IPS-15b (cell line): ENCODE measurements around the gene WNK2.

Source experiments
- H3K27me3 ChIP-seq: one replicate; pipeline ENCODE4 v1.6.1; 2013; ENCODE audit warnings: low read length; ENCODE audit not compliant: control insufficient read depth, insufficient read depth
- H3K36me3 ChIP-seq: one replicate; pipeline ENCODE4 v1.6.1; 2013; ENCODE audit warnings: low read length; ENCODE audit not compliant: control insufficient read depth, insufficient read depth
- H3K4me1 ChIP-seq: one replicate; pipeline ENCODE4 v1.6.1; 2013; ENCODE audit warnings: mild to moderate bottlenecking, low read length; ENCODE audit not compliant: control insufficient read depth, insufficient read depth
- H3K4me3 ChIP-seq: one replicate; pipeline ENCODE4 v1.5.1; 2013; ENCODE audit warnings: low read depth, low read length
- H3K9ac ChIP-seq: one replicate; pipeline ENCODE4 v1.6.1; 2013; ENCODE audit warnings: low read depth, mild to moderate bottlenecking, low read length
- H3K9me3 ChIP-seq: one replicate; pipeline ENCODE4 v1.6.1; 2013; ENCODE audit warnings: mild to moderate bottlenecking, low read length; ENCODE audit not compliant: control insufficient read depth, insufficient read depth

WNK2 gene

DNA sequence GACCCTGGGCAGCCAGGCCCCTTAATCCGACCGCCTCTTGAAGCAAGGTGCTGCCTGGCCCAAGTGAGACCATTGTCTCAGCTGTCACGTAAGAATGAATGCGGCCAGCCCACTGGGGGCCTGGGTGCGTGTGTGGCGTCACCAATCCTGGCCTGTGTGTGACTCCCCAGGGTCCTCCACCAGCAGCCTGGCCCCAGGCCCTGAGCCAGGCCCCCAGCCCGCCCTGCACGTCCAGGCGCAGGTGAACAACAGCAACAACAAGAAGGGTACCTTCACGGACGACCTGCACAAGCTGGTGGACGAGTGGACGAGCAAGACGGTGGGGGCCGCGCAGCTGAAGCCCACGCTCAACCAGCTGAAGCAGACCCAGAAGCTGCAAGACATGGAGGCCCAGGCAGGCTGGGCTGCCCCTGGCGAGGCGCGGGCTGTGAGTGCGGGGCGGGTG is 124.2 kb downstream of the WNK2 start:
- Histone ChIP-seq H3K36me3 (peaks cover under 1% of the 10 kb centered on the region), H3K4me1 (peaks cover 2% of the 10 kb centered on the region)

DNA sequence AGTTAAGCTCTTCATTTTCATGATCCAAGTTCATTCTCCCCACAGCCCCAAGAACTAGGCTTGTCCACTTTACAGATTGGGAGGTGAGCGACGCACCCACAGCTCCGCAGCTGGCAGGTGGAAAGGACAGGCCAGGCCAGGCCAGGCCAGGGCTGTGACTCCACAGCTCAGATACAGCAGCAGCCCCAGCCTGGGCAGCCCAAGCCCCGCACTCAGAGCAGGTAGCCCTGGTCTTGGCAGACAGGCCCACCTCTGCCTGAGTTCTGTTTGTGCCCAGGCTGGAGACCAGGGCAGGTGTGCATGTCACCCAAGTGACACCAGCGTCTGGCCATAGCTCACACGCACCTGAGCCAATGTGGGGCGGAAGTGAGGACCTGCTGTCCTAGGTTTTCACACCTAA is 124.7 kb downstream of the WNK2 start:
- H3K9ac ChIP-seq: no peak overlapping the region
- H3K4me1 ChIP-seq: peaks cover 2% of the 10 kb centered on the region
- H3K27me3 ChIP-seq: no peaks in the 10 kb centered on the region
- no peaks in the 10 kb centered on the region for H3K36me3 ChIP-seq
- no peaks in the 10 kb centered on the region for H3K9me3 ChIP-seq
- no peak overlapping the region for H3K4me3 ChIP-seq

More for the DNA sequence above, 124.2 kb downstream of the WNK2 start:
- H3K9me3 ChIP-seq: no peaks in the 10 kb centered on the region
- H3K9ac ChIP-seq: no peak overlapping the region
- no peaks in the 10 kb centered on the region for H3K27me3 ChIP-seq
- H3K4me3 ChIP-seq: no peak overlapping the region

DNA sequence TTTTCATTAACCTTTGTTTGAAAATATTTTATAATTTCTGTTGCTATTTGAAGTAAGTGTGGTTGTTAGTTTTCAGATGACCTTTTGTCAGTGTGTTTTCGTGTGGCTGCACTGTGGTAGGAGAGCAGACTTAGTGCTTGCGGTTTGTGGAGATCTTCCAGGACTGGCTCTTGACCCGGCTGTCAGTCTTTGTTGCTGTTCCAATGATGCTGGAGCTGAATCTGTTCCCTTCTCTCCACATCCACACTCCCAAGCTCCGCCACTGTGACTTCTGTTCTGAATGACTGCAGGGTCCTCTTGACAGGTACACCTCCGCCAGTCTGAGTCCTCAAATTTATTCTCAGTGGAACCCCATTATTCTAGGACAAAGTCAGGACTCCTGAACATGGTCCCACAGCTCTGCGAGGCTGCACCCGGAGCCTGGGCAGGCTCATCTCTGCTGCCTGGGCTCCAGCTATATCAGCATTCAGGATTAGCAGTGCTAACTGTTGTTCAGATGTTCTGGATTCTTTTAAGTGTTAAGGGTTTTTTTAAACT is 126.0 kb downstream of the WNK2 start:
- Histone ChIP-seq H3K9me3 (no peaks in the 10 kb centered on the region), H3K36me3 (no peaks in the 10 kb centered on the region), H3K27me3 (no peaks in the 10 kb centered on the region), H3K9ac (no peak overlapping the region), H3K4me1 (peaks cover 2% of the 10 kb centered on the region), H3K4me3 (no peak overlapping the region)

DNA sequence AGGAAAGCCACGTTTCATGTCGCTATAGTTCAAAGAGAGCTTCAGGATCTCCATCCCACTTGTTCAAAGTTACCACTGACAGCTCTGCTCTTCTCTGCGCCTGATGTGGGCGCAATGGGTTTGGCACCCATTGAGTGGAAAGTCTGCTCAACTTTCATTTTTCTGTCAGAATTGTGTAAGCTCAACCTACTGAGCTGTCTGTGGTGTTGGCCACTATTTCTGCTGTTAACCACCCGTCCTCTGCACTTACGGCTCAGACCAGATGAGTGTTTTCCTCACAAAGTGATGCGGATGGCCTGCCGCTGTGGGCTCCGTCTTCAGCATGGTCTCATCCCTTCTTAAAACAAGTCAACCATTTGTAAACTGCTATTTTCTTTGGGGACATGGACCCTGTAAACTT is 131.2 kb downstream of the WNK2 start:
- H3K9me3 ChIP-seq: peaks cover 3% of the 10 kb centered on the region
- H3K4me3 ChIP-seq: no peak overlapping the region
- H3K27me3 ChIP-seq: no peaks in the 10 kb centered on the region
- H3K9ac ChIP-seq: no peak overlapping the region
- H3K4me1 ChIP-seq: no peaks in the 10 kb centered on the region
- peaks cover 24% of the 10 kb centered on the region for H3K36me3 ChIP-seq

DNA sequence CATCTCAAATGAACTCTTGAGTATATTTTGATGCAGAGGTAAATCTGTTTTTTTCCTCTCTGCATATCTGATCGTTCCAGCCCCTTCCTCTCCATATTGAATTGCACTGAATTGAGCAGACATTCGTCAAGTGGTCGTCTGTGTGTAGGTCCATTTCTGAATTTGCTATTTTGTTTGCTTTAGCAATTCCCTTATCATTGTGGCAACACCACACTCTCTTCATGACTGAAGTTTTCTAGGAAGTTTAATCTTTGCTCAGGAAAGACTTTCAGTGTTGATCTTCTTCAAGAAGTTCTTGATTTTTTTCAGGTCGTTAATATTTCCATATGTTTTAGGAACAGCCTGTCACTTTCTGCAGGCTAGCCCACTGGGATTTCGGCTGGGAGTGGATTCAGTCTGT is 132.0 kb downstream of the WNK2 start:
- Histone ChIP-seq H3K9me3 (peaks cover 3% of the 10 kb centered on the region), H3K4me3 (no peak overlapping the region), H3K27me3 (no peaks in the 10 kb centered on the region), H3K9ac (no peak overlapping the region), H3K36me3 (peaks cover 24% of the 10 kb centered on the region), H3K4me1 (no peaks in the 10 kb centered on the region)

DNA sequence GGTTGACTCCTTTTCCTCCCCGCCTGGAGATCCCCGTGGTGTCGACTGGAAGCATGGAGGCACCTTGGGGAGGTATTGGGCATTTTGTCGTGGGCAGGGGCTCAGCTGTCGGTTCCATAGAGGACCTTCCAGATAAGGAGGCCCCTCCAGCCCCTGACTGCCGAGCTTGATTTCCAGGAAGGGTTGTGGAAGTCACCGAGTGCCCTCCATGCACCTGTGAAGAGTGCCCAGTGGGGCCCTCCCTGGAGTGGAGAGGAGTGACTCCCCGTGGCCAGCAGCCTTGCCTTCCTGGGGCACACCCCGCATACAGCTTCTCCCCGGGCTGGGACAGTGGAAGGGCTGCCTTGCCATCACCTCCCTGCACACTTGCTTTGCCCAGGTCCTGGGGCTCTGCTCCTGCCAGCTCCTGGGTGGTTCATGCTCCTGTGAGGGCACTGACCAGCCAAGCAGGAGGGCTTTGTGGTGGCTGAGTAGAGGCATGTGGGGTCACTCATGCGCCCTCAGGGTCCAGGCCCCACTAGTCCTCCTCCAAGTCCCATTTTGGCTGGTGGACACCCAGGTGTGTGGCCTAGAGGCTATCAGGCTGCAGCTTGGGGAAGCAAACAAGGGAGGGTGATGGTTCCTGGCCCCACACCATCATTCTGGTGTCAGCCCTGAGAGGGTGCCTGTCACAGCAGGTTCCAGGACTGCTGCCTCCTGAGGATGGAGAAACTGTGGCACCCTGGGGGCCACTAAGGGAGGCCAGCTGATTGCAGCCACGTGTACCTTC is 133.0 kb downstream of the WNK2 start:
- no peak overlapping the region for H3K4me3 ChIP-seq
- H3K4me1 ChIP-seq: no peaks in the 10 kb centered on the region
- H3K9ac ChIP-seq: no peak overlapping the region
- peaks cover 3% of the 10 kb centered on the region for H3K9me3 ChIP-seq
- H3K27me3 ChIP-seq: no peaks in the 10 kb centered on the region
- peaks cover 25% of the 10 kb centered on the region for H3K36me3 ChIP-seq

DNA sequence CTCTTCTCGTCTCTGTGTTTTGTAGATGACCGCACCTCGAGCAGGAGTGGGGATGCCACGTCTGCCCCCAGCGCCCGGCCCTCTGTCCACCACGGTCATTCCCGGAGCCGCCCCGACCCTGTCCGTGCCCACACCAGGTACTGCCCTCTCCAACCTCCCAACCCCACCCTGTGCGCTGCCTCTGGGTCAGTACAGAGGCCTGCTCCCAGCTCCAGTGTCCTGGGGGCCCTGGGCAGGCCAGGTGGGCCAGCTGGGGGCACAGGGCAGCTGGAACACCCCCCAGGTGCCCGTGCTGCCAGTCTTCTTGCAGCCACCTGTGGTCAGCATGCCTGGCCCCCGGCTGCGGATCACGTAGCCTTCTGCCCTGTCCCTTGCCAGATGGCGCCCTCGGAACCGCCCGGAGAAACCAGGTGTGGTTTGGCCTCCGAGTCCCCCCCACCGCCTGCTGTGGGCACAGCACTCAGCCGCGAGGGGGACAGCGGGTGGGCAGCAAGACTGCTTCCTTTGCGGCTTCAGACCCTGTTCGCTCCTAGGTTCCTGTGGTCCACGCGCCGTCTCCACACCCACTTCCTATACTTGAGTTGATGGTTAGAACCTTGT is 133.7 kb downstream of the WNK2 start:
- no peak overlapping the region for H3K9ac ChIP-seq
- H3K4me1 ChIP-seq: no peaks in the 10 kb centered on the region
- no peaks in the 10 kb centered on the region for H3K27me3 ChIP-seq
- peaks cover 25% of the 10 kb centered on the region for H3K36me3 ChIP-seq
- H3K9me3 ChIP-seq: peaks cover 3% of the 10 kb centered on the region
- H3K4me3 ChIP-seq: no peak overlapping the region

DNA sequence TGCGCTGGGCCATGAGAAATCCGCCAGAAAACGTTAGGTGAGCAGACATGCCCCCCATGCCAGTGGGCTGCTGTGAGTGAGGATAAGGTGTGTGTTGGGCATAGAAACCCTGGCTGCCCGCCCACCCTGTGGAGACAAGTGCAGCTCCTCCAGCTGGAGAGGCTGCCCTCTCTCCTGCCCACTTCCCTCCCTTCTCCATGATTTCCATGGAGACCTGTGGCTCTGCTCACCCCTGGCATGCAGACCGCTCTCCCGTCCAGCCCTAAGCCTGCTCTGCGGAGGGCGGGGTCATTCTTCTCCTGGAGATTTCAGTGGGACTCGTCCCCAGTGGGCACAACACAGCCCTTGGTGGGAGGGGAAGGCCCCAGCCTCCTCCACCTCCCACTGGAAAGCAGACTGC is 134.5 kb downstream of the WNK2 start:
- no peak overlapping the region for H3K9ac ChIP-seq
- H3K4me3 ChIP-seq: no peak overlapping the region
- no peaks in the 10 kb centered on the region for H3K4me1 ChIP-seq
- peaks cover 25% of the 10 kb centered on the region for H3K36me3 ChIP-seq
- H3K27me3 ChIP-seq: no peaks in the 10 kb centered on the region
- peaks cover 3% of the 10 kb centered on the region for H3K9me3 ChIP-seq

DNA sequence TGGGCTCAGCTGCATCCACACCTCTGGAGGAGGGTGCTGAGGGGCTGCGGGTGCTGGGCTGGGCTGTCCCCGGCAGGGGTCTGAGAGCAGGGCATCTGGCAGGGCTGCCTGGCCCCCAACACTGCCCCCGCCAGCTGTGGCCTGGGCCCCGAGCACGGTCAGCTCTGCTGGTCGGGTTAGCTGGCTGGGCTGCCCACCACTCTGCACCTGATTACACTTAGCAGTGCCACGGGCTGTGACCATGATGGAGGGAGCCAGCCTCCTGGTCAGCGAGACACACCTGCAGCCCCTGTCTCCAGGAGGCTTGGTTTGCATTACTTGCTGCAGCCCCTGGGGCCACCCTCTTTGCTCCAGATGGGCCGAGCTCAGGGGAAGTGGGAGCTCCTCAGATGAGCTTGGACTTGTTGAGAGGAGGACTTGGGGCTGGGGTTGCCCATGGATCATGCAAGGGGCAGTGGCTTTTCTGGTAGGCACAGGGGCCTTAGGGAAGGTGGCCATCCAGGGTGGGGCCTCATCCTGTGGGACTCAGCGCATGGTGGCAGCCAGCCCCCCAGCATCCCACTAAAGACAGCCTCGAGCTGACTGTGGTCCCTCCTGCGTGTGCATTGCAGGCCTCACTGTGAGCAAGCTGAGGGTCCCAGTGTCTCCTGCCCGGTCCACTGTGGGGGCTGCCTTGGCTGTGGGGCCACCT is 135.5 kb downstream of the WNK2 start:
- H3K4me1 ChIP-seq: no peaks in the 10 kb centered on the region
- H3K27me3 ChIP-seq: no peaks in the 10 kb centered on the region
- H3K4me3 ChIP-seq: no peak overlapping the region
- peaks cover 30% of the 10 kb centered on the region for H3K36me3 ChIP-seq
- H3K9ac ChIP-seq: no peak overlapping the region
- peaks cover 3% of the 10 kb centered on the region for H3K9me3 ChIP-seq

DNA sequence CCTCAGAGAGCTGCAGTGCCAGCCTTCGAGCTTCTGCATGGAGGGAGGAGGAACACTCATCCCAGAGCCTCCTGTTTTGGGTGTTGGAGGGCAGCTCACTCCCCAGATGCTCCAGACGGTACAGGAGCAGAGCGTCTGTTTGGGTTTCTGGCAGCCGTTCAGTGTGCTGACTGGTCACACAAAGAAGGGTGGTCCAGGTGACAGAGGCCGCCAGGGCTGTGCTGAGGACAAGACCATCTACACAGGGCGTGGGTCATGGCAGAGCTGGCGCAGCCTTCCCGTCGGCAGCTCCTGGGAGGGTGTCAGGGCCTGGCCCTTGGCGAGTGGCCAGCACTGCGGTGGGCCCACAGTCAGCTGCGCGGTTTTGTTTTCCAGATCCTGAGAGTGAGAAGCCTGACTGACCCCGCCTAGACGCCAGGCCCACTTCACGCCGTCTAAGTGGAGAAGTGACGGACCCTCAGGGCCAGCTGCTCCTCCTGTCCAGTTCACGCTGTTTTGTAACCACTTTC is 136.1 kb downstream of the WNK2 start:
- H3K9me3 ChIP-seq: peaks cover 3% of the 10 kb centered on the region
- H3K9ac ChIP-seq: no peak overlapping the region
- no peaks in the 10 kb centered on the region for H3K27me3 ChIP-seq
- H3K4me1 ChIP-seq: no peaks in the 10 kb centered on the region
- peaks cover 32% of the 10 kb centered on the region for H3K36me3 ChIP-seq
- no peak overlapping the region for H3K4me3 ChIP-seq

DNA sequence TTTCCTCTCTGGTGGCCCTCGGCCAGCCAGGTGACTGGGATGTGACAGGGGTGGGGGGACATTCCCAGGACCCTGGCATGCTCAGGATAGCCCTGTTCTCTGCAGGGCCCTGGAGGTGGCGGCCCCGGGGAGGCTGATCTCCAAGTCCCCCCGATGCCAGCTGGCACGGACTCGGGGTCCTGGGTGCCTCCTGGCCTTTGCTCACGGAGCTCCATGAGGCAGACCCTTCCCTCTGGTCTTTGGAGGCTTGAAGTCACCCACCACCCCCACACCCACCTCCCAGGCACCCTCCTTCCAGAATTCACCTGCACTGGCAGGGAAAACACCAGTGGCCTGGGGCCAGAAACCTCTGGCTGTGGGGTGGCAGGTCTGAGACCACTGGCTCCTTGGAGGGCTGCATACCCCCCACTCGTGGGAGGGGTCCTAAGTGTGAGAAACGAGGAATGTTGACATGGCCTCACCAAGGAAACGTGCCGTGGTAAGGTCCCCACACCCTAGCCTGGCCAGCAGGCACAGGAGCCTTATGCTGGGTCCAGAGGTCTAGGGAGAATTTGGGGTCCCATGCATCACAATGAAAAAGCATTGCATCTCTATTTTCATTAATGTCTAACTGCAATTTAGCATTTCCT is 136.8 kb downstream of the WNK2 start:
- H3K36me3 ChIP-seq: peaks cover 32% of the 10 kb centered on the region
- peaks cover 3% of the 10 kb centered on the region for H3K9me3 ChIP-seq
- H3K4me3 ChIP-seq: no peak overlapping the region
- no peaks in the 10 kb centered on the region for H3K4me1 ChIP-seq
- H3K9ac ChIP-seq: no peak overlapping the region
- H3K27me3 ChIP-seq: no peaks in the 10 kb centered on the region
